Central memory CD8-positive, alpha-beta T cell (primary cell): ENCODE data around the gene CKS1B.

ENCODE experiments used
- ATAC-seq: fragments of 150-1000 bp; cut with Tn5 transposase; replicated peaks from 2 replicates; pipeline ENCODE4 v1.10.0; 2022; ENCODE audit warnings: mild to moderate bottlenecking, moderate FRiP score, moderate number of reproducible peaks; ENCODE audit not compliant: poor library complexity, severe bottlenecking; ENCODE audit errors: extremely low read depth
- DNase-seq, 2 donors: peaks; one replicate each; pipeline ENCODE4 v3.0.0; 2021; ENCODE audit warnings: low spot score in 2 of 2
- H3K27ac Mint-ChIP-seq: one replicate; pipeline ENCODE4 v1.8.0; 2022; ENCODE audit warnings: low read depth, mild to moderate bottlenecking, moderate library complexity, mixed read lengths
- H3K27me3 Mint-ChIP-seq: one replicate; pipeline ENCODE4 v1.8.0; 2022; ENCODE audit warnings: mixed read lengths
- H3K36me3 Mint-ChIP-seq: one replicate; pipeline ENCODE4 v1.8.0; 2022; ENCODE audit warnings: mild to moderate bottlenecking, moderate library complexity, mixed read lengths; ENCODE audit not compliant: insufficient read depth
- H3K4me1 Mint-ChIP-seq: one replicate; pipeline ENCODE4 v1.8.0; 2022; ENCODE audit warnings: mixed read lengths
- H3K4me3 Mint-ChIP-seq: one replicate; pipeline ENCODE4 v1.8.0; 2022; ENCODE audit warnings: mild to moderate bottlenecking, moderate library complexity, mixed read lengths
- H3K9me3 Mint-ChIP-seq: one replicate; pipeline ENCODE4 v1.8.0; 2022; ENCODE audit warnings: mixed read lengths

Gene CKS1B

DNA sequence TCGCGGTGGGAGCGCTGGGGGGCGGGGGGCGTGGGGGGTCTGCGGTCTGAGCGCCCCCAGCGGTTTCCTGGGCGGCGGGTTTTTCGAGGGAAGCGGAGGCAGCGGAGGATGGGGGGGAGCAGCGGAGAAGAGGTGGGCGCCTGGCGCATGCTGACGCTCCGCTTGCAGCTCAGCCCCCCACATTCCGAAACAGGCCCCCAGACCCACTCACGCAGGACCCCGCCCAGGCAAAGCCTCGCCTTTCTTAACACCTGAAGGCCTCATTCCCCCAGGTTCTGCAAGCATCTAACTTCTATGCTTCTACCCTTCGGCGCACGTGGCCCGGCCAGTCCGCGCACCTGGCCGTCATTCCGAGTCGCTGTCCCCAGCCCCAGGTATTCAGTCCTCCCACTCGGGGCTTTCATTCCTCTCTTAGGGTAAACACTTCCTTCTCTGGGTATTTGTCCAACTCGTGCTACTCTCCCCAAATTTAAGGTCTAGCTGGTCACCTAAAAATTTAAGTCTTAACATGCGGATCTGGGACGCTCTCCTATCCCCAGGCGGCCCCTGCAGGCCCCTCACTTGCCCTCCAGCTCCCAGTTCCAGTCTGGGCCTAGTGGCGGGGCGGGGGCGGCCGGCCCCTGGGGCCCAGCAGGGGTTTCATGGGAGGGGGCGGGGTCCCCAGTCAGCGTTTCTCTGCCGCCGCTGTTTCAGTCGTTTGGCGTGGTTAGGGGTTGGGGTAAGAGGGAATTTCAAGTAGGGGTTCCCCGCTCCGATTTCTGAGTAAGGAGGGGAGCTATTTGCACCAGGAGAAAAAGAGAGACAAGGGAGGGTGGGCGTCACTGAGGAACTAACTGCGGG, 25.3 kb downstream of the CKS1B start:
- Mint-ChIP-seq H3K27ac (peak overlapping the region; percentile 54), H3K4me3 (peak overlapping the region; percentile 94), H3K27me3 (no peaks in the 10 kb centered on the region), H3K36me3 (peaks cover 9% of the 10 kb centered on the region), H3K4me1 (peaks cover 40% of the 10 kb centered on the region), H3K9me3 (no peaks in the 10 kb centered on the region)
- ATAC-seq (no peak), DNase-seq (no peak)

DNA sequence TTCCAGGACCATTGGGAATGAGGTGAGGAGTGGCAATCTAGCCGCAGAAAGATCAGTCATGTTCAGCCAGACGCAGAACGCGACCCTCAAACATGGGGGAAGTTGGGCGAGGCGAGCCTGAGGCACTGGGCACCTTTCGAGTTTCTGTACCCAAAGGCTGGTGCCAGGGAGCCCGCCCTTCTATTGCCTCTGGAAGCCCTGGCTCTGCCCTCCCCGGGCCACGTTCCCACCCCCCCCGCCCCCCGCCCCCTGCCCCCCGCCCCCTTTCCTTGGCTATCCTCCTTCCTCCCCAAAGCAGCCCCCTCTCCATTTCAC, 25.9 kb downstream of the CKS1B start:
- H3K27me3 Mint-ChIP-seq: no peaks in the 10 kb centered on the region
- peak overlapping the region; percentile 54 for H3K27ac Mint-ChIP-seq
- peaks cover 42% of the 10 kb centered on the region for H3K4me1 Mint-ChIP-seq
- DNase-seq: no peak
- ATAC-seq: no peak
- H3K36me3 Mint-ChIP-seq: peaks cover 10% of the 10 kb centered on the region
- H3K9me3 Mint-ChIP-seq: no peaks in the 10 kb centered on the region
- peak overlapping the region; percentile 94 for H3K4me3 Mint-ChIP-seq

DNA sequence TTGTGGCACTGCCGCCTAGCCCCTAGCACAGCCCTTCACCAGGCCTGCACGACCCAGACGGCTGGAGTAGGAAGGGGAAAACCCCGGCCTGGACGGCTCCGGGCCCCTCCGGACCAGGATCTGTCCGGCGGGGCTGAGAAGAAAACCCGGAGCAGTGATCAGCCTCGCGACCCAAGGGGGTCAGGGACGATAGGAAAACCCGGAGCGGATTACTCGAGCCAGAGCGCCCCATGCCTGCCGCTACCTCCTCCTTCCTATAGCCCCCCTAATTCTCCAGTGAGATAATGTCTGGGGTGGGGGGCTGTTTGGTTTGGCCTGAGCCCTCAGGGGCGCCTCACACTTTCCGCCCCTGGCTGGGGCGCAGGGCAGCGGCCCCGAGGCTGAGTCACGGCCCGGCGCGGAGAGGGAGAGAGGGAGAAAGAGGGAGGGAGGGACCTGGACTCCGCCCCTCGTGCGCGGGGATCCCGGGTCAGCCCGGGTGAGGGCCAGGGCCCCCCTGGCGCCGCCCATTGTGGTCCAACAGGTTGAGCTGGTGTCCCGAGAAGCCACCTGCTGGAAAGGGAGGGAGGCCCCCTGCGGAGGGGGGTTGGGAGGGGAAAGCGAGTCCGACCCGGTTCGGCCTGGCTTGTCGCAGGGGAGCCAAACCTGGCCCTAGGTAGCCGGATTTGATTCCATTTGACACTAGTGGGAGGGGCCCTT, 26.4 kb downstream of the CKS1B start:
- Mint-ChIP-seq H3K27me3 (no peaks in the 10 kb centered on the region), H3K9me3 (no peaks in the 10 kb centered on the region), H3K36me3 (peaks cover 10% of the 10 kb centered on the region), H3K4me3 (peak overlapping the region; percentile 94), H3K27ac (peak overlapping the region; percentile 54), H3K4me1 (peaks cover 47% of the 10 kb centered on the region)
- peak; percentile 52 to 53 for DNase-seq
- ATAC-seq: peak; percentile 20

DNA sequence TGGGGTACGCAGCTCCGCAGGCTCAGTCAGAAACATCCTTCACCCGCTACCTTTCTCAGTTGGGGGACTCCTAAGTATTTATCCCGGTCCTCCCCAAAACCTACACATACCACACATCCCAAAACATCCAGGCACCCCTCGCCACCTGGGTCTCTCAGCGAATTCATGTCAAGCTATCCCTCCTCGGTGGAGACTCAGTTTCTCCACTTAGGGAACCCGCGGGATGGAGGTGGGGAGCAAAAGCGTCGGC, 26.9 kb downstream of the CKS1B start:
- ATAC-seq (no peak), DNase-seq (no peak)
- no peaks in the 10 kb centered on the region for H3K27me3 Mint-ChIP-seq
- H3K27ac Mint-ChIP-seq: peak overlapping the region; percentile 54
- no peaks in the 10 kb centered on the region for H3K9me3 Mint-ChIP-seq
- H3K36me3 Mint-ChIP-seq: peaks cover 10% of the 10 kb centered on the region
- H3K4me1 Mint-ChIP-seq: peaks cover 52% of the 10 kb centered on the region
- peak overlapping the region; percentile 94 for H3K4me3 Mint-ChIP-seq

DNA sequence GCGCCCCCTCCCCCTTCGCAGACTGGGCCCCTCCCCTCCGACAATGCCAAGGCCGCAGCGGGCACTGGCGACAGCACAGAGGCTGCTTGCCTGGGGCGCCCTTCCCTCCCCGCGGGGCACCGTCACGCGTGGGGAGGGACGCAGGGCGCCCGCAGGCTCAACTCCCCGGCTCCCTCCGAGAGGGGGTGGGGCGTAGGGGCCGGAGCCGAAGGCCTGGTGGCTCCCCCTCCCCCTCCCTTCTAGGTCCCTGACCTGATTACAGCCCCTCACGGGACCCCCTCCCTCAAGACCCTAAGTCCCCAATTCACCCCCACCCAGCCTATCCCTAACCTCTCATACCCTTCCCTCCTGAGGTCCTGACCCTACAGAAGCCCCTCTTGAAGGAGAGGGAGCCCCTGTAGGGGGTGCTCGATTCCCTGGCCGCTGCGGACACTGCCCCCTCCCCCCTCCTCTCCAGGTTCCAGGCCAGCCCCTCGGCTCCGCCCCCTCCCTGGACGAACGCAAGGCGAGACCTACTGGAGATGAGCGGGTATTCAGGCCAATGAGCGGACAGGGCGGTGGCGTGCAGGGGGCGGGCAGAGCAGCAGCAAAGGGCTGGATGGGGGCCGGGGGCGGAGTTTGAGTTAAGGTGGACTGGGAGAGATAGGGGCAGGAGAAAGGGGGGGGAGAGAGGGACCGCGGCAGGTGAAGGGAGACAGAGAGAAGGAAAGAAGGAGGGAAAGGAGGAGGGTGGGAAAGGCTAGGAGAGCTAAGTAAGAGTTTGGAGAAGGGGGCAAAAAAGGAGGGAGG, 27.4 kb downstream of the CKS1B start:
- Mint-ChIP-seq H3K4me3 (peak overlapping the region; percentile 94), H3K36me3 (peaks cover 10% of the 10 kb centered on the region), H3K9me3 (no peaks in the 10 kb centered on the region), H3K4me1 (peaks cover 57% of the 10 kb centered on the region), H3K27ac (peak overlapping the region; percentile 54), H3K27me3 (no peaks in the 10 kb centered on the region)
- ATAC-seq (peak; percentile 82), DNase-seq (peak; percentile 88 to 94)

DNA sequence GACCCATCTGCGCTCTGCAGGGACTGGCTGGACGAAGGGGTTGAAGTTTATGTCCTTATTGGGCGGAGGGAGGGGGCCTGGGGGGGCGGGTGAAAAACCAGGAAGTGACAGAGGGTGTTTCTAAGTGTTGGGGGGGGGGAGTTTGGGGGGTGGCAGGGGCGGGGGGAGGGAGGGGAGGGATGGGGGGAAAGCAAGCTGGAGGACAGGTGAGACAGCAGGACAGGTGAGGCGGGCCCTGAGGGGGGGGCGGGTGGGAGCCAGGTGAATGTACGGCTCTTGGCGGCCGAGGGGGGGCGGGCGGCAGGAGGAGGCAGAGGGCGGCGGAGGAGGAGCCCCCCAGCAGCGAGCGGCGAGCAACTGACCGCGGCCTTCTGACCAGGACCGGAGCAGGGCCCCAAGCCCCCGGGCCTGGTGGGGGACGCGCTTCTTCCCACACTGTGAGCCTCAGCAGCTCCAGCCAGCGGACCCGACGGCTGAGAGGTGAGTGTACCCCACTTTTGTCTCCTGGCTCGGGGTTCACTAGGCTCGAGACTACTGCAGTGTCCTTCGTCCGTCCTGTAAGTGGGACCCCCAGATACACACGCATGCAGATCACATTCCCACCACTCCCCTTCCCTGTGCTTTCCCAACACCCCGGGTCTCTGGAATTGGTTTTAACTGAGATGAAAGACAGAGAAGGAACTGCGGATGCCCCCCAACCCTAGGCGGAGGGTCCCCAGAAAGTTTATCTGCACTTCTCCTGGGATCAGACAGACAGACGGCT, 28.2 kb downstream of the CKS1B start, which contains the start of gene ZBTB7B:
ZBTB7B (plus strand) TSS at position 339 of the 763 bp plus-strand sequence. CDS start 11,859 bp downstream, outside the sequence.
- Mint-ChIP-seq H3K27me3 (no peaks in the 10 kb centered on the region), H3K36me3 (peaks cover 10% of the 10 kb centered on the region), H3K27ac (peak within 1 kb of the TSS; percentile 92), H3K4me1 (peaks cover 55% of the 10 kb centered on the region), H3K4me3 (peak within 1 kb of the TSS; percentile 94), H3K9me3 (no peaks in the 10 kb centered on the region)
- ATAC-seq (peak; percentile 7), DNase-seq (no peak)

DNA sequence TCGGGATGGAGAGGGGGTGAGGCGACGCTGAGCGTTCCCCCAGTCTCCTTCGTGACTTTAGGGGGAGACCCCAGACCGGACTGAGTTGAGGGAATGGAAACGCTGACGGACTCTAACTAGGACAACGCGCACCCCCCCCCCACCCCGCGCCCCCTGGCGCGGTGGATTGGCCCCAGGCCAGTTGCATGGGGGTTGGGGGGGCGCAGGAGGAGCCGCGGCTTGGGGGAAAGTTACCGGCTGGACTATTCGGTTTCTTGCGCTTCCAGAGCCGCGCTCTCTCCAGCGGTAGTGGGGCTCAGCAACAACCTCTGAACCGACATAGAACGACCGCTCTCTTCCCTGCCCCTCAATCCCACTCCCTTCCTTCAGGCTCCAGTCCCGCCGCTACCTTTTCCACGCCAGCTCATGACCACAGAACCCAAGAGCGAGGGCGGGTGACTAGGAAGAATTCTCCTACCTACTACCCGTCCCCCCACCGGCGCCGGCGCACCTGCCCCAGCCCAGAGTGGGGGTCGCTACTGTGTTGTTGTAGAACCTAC, 28.8 kb downstream of the CKS1B start:
- Mint-ChIP-seq H3K27me3 (no peaks in the 10 kb centered on the region), H3K36me3 (peaks cover 10% of the 10 kb centered on the region), H3K4me3 (peak overlapping the region; percentile 94), H3K4me1 (peaks cover 58% of the 10 kb centered on the region), H3K9me3 (no peaks in the 10 kb centered on the region), H3K27ac (peak overlapping the region; percentile 92)
- DNase-seq (no peak), ATAC-seq (no peak)

DNA sequence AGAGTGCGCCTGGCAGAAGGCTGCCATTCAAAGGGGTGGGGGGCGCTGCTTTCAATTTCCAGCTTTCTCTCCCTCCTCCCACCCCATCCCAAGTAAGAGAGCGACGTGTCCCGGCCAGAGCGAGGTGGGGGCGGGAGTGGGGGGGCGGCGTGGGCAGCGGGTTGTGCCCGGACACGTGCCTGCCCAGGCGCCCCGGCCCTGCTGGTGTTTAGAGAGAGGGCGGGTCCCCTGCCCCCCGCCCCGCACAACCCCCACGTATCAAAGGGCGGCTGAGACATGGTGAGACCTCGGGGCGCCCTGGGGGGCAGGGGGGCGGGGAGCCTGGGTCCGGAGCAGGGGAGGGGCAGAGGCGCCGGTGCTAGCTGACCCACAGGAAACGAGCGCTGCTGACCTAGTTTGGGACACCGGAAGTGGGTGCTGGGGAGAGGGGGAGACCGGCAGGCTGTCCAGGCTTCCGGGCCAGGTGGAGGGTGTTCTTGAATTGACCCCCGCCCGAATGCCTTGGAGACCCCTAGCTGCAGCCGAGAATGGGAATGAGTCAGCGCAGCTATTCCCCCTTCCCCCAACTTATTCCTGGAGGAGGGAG, 29.4 kb downstream of the CKS1B start:
- DNase-seq (no peak), ATAC-seq (no peak)
- Mint-ChIP-seq H3K36me3 (peaks cover 10% of the 10 kb centered on the region), H3K27me3 (no peaks in the 10 kb centered on the region), H3K27ac (peak overlapping the region; percentile 92), H3K9me3 (no peaks in the 10 kb centered on the region), H3K4me3 (peak overlapping the region; percentile 94), H3K4me1 (peaks cover 62% of the 10 kb centered on the region)

DNA sequence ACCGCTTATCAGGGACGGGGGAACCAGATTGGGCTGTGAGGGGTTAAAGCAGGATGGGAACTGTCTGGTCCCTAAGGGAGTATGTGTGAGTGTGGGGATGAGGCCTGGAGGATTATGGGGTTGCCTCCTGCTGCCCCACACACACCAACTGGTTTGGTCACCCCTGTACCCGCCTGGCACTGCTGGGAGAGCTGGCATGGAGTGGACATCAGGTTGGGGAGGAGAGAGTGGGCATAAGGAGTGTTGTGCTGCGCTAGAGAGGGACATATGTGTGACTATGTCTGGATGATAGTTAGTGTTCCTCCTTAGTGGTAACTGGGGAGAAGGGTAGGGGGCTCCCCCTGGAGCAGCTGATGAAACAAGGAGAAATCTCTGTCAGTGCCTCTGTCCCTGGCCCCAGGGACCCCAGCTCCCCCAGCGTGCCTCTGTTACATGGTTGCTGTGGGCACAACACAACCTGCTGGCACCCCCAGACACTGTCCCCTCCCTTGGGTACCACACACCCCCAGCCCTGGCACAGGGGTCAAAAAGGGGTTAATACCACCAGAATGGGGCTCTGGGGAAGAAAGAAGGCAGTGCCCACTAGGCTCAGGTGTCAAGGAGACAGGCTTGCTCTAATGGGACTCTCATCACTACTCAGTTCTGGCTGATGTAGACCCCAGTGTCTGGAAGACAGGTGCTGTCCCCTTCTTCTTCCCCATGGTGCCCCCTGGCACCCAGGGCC, 30.0 kb downstream of the CKS1B start:
- Mint-ChIP-seq H3K27me3 (no peaks in the 10 kb centered on the region), H3K4me3 (peak overlapping the region; percentile 94), H3K36me3 (peaks cover 8% of the 10 kb centered on the region), H3K9me3 (no peaks in the 10 kb centered on the region), H3K4me1 (peaks cover 62% of the 10 kb centered on the region), H3K27ac (peak overlapping the region; percentile 92)
- no peak for DNase-seq
- ATAC-seq: no peak

DNA sequence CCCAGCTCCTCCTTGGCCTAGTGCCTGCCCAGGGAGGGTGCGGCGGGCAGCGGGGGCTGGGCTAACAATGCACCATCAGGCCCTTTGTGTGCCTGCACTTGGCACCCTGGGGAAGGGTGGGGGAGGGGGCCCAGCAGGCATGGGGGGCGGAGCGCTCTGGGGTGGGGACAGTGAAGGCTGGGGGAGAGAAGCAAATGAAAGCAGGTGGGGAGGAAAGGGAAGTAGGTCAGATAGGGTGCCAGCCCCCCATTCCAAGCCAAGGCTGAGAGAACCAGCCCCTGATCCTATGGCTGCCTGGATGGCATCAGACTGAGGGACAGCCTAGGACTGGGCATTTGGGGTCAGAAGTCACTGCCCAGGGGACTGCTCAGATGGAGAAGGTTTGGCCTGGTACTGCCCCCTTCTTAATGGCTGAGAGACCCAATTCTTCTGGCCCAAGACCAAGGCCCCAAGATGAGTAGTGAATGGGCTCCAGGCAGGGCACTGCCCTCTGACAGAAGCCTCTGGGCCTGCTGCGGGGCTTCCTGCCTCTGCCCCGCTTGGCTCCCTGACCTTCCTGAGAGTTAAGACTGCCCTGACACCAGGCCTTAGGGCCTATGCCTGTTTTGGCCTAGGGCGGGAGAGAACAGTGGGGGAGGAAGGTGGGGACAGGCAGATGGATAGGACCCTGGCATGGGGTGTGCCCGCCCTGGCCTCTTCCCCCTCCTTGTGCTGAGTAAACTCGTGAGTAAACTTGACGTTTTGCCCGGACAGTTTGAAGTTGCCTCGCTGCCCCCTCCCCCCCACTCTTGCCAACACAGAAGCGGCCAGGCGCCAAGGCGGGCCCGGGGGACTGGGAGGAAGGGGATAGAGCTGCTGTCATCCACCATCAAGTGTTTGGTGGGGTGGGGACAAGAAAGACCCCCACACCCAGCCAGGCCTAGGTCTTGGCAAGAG, 30.9 kb downstream of the CKS1B start:
- peak overlapping the region; percentile 92 for H3K27ac Mint-ChIP-seq
- ATAC-seq: no peak

More for the DNA sequence above, 30.9 kb downstream of the CKS1B start:
- Mint-ChIP-seq H3K9me3 (no peaks in the 10 kb centered on the region), H3K4me3 (peak overlapping the region; percentile 94), H3K36me3 (peaks cover 8% of the 10 kb centered on the region), H3K27me3 (no peaks in the 10 kb centered on the region), H3K4me1 (peaks cover 62% of the 10 kb centered on the region)
- DNase-seq: no peak
